H9 (cell line): ENCODE measurements around the gene SNX4. TPM values are rescaled to one million over a fixed set of nuclear protein-coding genes. Genes with fewer than 3 reads are reported as not detected.

Experiments used
- DNase-seq: peaks from one replicate; pipeline ENCODE4 v3.0.0-alpha.2; 2017
- H2AFZ ChIP-seq: one replicate; pipeline ENCODE4 v1.6.1; 2013; ENCODE audit warnings: mild to moderate bottlenecking, low read length, control low read depth, moderate library complexity
- H2AK5ac ChIP-seq: 2 replicates; pipeline ENCODE4 v1.6.1; 2013; ENCODE audit warnings: low read length, control low read depth, mixed read lengths; ENCODE audit not compliant: insufficient read length
- H2BK120ac ChIP-seq: one replicate; pipeline ENCODE4 v1.6.1; 2013; ENCODE audit warnings: low read depth, mild to moderate bottlenecking, low read length, control low read depth, inconsistent platforms; ENCODE audit not compliant: poor library complexity, severe bottlenecking
- H2BK12ac ChIP-seq: 2 replicates; pipeline ENCODE4 v1.6.1; 2013; ENCODE audit warnings: low read length, control low read depth, mixed read lengths, low read depth; ENCODE audit not compliant: insufficient read length
- H2BK15ac ChIP-seq: 2 replicates; pipeline ENCODE4 v1.6.1; 2013; ENCODE audit warnings: low read depth, low read length, control low read depth
- H2BK20ac ChIP-seq: one replicate; pipeline ENCODE4 v1.6.1; 2013; ENCODE audit warnings: low read depth, mild to moderate bottlenecking, low read length, control low read depth, inconsistent platforms; ENCODE audit not compliant: poor library complexity, severe bottlenecking
- H2BK5ac ChIP-seq: 2 replicates; pipeline ENCODE4 v1.6.1; 2013; ENCODE audit warnings: low read length, control low read depth, mixed read lengths; ENCODE audit not compliant: insufficient read length
- H3K14ac ChIP-seq: 2 replicates; pipeline ENCODE4 v1.6.1; 2013; ENCODE audit warnings: low read length, control low read depth; ENCODE audit not compliant: insufficient read depth
- H3K18ac ChIP-seq: 2 replicates; pipeline ENCODE4 v1.6.1; 2013; ENCODE audit warnings: low read depth, mild to moderate bottlenecking, mixed read lengths, low read length, control low read depth; ENCODE audit not compliant: insufficient read length
- H3K23ac ChIP-seq: 2 replicates; pipeline ENCODE4 v1.6.1; 2013; ENCODE audit warnings: low read length, control low read depth, mixed read lengths, low read depth; ENCODE audit not compliant: insufficient read length
- H3K23me2 ChIP-seq: 2 replicates; pipeline ENCODE4 v1.6.1; 2013; ENCODE audit warnings: low read depth, mild to moderate bottlenecking, mixed read lengths, low read length, control low read depth; ENCODE audit not compliant: insufficient read length, poor library complexity, severe bottlenecking
- H3K27ac ChIP-seq: 2 replicates; pipeline ENCODE4 v1.5.1; 2013; ENCODE audit warnings: low read length, control low read depth, mixed read lengths, low read depth; ENCODE audit not compliant: insufficient read length
- H3K27me3 ChIP-seq: 2 replicates; pipeline ENCODE4 v1.6.1; 2013; ENCODE audit warnings: low read length, control low read depth, inconsistent platforms; ENCODE audit not compliant: insufficient read depth
- H3K4ac ChIP-seq: 2 replicates; pipeline ENCODE4 v1.6.1; 2013; ENCODE audit warnings: low read depth, mild to moderate bottlenecking, control low read depth, inconsistent platforms, low read length, moderate library complexity
- H3K4me1 ChIP-seq: 2 replicates; pipeline ENCODE4 v1.6.1; 2013; ENCODE audit warnings: low read length, control low read depth, inconsistent platforms; ENCODE audit not compliant: insufficient read depth
- H3K4me2 ChIP-seq: 2 replicates; pipeline ENCODE4 v1.6.1; 2013; ENCODE audit warnings: low read length, control low read depth, mixed read lengths; ENCODE audit not compliant: insufficient read length, insufficient read depth
- H3K56ac ChIP-seq: 2 replicates; pipeline ENCODE4 v1.6.1; 2013; ENCODE audit warnings: low read depth, mild to moderate bottlenecking, mixed read lengths, low read length, control low read depth; ENCODE audit not compliant: insufficient read length
- H3K79me1 ChIP-seq: 2 replicates; pipeline ENCODE4 v1.6.1; 2013; ENCODE audit warnings: low read depth, mild to moderate bottlenecking, moderate library complexity, low read length, control low read depth, inconsistent platforms; ENCODE audit not compliant: insufficient read depth, poor library complexity, severe bottlenecking
- H3K79me2 ChIP-seq: 2 replicates; pipeline ENCODE4 v1.6.1; 2013; ENCODE audit warnings: low read length, control low read depth, inconsistent platforms; ENCODE audit not compliant: insufficient read depth
- H3K9ac ChIP-seq: 2 replicates; pipeline ENCODE4 v1.6.1; 2013; ENCODE audit warnings: low read length, control low read depth, mixed read lengths; ENCODE audit not compliant: insufficient read length; ENCODE audit errors: extremely low read depth
- H3K9me3 ChIP-seq: one replicate; pipeline ENCODE4 v1.6.1; 2013; ENCODE audit warnings: low read depth, low read length, inconsistent platforms; ENCODE audit not compliant: control insufficient read depth
- H3T11ph ChIP-seq: one replicate; pipeline ENCODE4 v1.6.1; 2013; ENCODE audit warnings: mild to moderate bottlenecking, low read length, control low read depth, inconsistent platforms
- H4K20me1 ChIP-seq: one replicate; pipeline ENCODE4 v1.6.1; 2013; ENCODE audit not compliant: control insufficient read depth, insufficient read length, insufficient read depth
- H4K5ac ChIP-seq: 2 replicates; pipeline ENCODE4 v1.6.1; 2013; ENCODE audit warnings: low read depth, mild to moderate bottlenecking, mixed read lengths, low read length, control low read depth; ENCODE audit not compliant: insufficient read length
- H4K8ac ChIP-seq: replicated peaks from 2 replicates; pipeline ENCODE4 v1.6.1; 2013; ENCODE audit warnings: low read length, control low read depth, mixed read lengths, low read depth; ENCODE audit not compliant: insufficient read length
- H4K91ac ChIP-seq: 2 replicates; pipeline ENCODE4 v1.6.1; 2013; ENCODE audit warnings: low read depth, mild to moderate bottlenecking, moderate library complexity, mixed read lengths, low read length, control low read depth; ENCODE audit not compliant: insufficient read length
- H3K27ac Mint-ChIP-seq, 3 experiments: 2 replicates in 2 of 3; 3 replicates in 1 of 3; pipeline ENCODE4 v1.8.0; 2020 to 2021; ENCODE audit warnings: mixed read lengths in 3 of 3, mild to moderate bottlenecking in 1 of 3, moderate library complexity in 1 of 3
- H3K27me3 Mint-ChIP-seq: 2 replicates; pipeline ENCODE4 v1.8.0; 2021; ENCODE audit warnings: low read depth, mild to moderate bottlenecking, moderate library complexity, mixed read lengths
- H3K36me3 Mint-ChIP-seq, 3 experiments: 2 replicates in 2 of 3; 3 replicates in 1 of 3; pipeline ENCODE4 v1.8.0; 2020 to 2021; ENCODE audit warnings: low read depth in 3 of 3, mixed read lengths in 3 of 3; ENCODE audit not compliant: insufficient read depth in 1 of 3
- H3K4me1 Mint-ChIP-seq, 2 experiments: 2 replicates each; pipeline ENCODE4 v1.8.0; 2020; ENCODE audit warnings: mixed read lengths in 2 of 2
- H3K4me3 Mint-ChIP-seq, 2 experiments: 2 replicates in 1 of 2; 3 replicates in 1 of 2; pipeline ENCODE4 v1.8.0; 2020 to 2021; ENCODE audit warnings: mild to moderate bottlenecking in 2 of 2, mixed read lengths in 2 of 2, moderate library complexity in 1 of 2
- H3K9me3 Mint-ChIP-seq, 2 experiments: 2 replicates in 1 of 2; 3 replicates in 1 of 2; pipeline ENCODE4 v1.8.0; 2020; ENCODE audit warnings: mild to moderate bottlenecking in 2 of 2, mixed read lengths in 2 of 2, moderate library complexity in 1 of 2
- total RNA-seq: library from RNA; stranded (reverse); gene quantifications from 2 replicates; pipeline ENCODE4 v1.2.1, GENCODE V29; 2021
- TF ChIP-seq, protein P1 (sequence below): fragments of 200-600 bp; sonication (generic); conservative IDR thresholded peaks from 3 replicates; pipeline ENCODE4 v1.8.0; 2021; ENCODE audit warnings: antibody characterized with exemption, mild to moderate bottlenecking

Gene SNX4
- total RNA-seq, 1 experiment from 2014 or later: 29.5 TPM

DNA sequence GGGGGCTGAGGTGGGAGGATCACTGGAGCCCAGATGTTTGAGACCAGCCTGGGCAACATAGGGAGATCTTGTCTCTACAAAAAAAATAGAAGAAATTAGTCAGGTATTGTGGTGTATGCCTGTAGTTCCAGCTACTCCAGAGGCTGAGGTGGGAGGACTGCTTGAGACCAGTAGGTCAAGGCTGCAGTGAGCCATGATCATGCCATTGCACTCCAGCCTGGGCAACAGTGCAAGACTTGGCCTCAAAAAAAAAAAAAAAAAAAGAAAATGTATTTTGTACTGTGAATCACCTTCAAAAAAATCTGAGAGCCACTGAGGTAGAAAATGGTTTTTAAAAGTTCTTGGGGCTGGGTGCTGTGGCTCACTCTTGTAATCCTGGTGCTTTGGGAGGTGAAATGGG is 4.6 kb downstream of the SNX4 start:
- no peak overlapping the region for H2AK5ac ChIP-seq

More for the DNA sequence above, 4.6 kb downstream of the SNX4 start:
- Histone ChIP-seq H3K4me2 (no peak overlapping the region), H3K79me1 (peaks cover 11% of the 10 kb centered on the region), H3K9ac (no peak overlapping the region), H3K18ac (no peak overlapping the region), H2AFZ (no peak overlapping the region), H3T11ph (no peak overlapping the region), H3K27ac (no peak overlapping the region), H2BK20ac (no peak overlapping the region), H4K5ac (no peak overlapping the region), H2BK12ac (no peak overlapping the region), H3K14ac (no peak overlapping the region), H3K9me3 (no peaks in the 10 kb centered on the region), H4K8ac (no peak overlapping the region), H3K23ac (no peak overlapping the region), H4K20me1 (no peaks in the 10 kb centered on the region), H2BK5ac (no peak overlapping the region), H2BK15ac (no peak overlapping the region), H2BK120ac (no peak overlapping the region), H3K23me2 (peaks cover 3% of the 10 kb centered on the region), H4K91ac (no peak overlapping the region), H3K4me1 (no peaks in the 10 kb centered on the region), H3K79me2 (peaks cover 4% of the 10 kb centered on the region; the same call in 1 of the 2 replicates), H3K27me3 (no peaks in the 10 kb centered on the region), H3K56ac (no peak overlapping the region), H3K4ac (no peak overlapping the region)
- DNase-seq: no peak
- Mint-ChIP-seq H3K27ac (no peak overlapping the region), H3K27me3 (no peaks in the 10 kb centered on the region), H3K4me3 (no peak overlapping the region), H3K36me3 (peaks cover 2 to 27% (median 22%) of the 10 kb centered on the region in 3 experiments; a peak in 6 of 7 replicates), H3K9me3 (no peaks in the 10 kb centered on the region), H3K4me1 (peaks cover 9 to 11% of the 10 kb centered on the region in 2 experiments)
- TF ChIP-seq, protein P1, sequence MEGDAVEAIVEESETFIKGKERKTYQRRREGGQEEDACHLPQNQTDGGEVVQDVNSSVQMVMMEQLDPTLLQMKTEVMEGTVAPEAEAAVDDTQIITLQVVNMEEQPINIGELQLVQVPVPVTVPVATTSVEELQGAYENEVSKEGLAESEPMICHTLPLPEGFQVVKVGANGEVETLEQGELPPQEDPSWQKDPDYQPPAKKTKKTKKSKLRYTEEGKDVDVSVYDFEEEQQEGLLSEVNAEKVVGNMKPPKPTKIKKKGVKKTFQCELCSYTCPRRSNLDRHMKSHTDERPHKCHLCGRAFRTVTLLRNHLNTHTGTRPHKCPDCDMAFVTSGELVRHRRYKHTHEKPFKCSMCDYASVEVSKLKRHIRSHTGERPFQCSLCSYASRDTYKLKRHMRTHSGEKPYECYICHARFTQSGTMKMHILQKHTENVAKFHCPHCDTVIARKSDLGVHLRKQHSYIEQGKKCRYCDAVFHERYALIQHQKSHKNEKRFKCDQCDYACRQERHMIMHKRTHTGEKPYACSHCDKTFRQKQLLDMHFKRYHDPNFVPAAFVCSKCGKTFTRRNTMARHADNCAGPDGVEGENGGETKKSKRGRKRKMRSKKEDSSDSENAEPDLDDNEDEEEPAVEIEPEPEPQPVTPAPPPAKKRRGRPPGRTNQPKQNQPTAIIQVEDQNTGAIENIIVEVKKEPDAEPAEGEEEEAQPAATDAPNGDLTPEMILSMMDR: no peak
